ENCODE measurements around the gene DPRX. TPM values are rescaled to one million over a fixed set of nuclear protein-coding genes. Genes with fewer than 3 reads are reported as not detected.
"Not testable (repeated sequence)": the region's sequence is repeated elsewhere in the genome, so short reads cannot be mapped to it uniquely, and the experiment has no call there.

The DPRX gene
- total RNA-seq, 1 donor: not detected

DNA sequence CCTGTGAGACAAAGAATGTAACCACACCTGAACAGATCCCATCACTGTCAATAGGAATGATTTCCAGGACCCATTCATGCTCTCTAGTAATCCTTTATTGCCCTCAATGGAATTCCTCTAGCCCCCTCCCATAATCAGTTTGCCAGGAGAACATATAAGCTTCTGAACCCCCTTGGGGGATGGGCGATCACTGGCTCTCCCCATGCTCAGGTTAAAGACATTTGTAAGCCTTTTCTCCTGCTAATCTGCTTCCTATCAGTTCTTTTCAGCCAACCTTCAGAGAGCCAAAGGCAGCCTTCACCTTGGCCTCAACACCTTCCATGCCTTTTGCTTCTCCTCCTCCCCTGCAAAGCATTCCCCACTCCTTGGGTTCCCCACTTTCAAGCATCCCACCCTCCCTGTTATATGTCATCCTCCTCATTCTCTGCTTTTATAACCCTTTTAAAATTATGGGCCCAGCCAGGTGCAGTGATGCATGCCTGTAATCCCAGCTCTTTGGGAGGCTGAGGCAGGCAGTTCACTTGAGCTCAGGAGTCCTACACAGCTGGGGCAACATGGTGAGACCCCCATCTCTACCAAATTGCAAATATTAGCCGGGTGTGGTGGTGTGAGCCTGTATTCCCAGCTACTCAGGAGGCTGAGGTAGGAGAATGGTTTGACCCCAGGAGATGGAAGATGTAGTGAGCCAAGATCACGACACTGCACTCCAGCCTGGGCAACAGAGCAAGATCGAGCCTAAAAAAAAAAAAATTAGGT lies 12.4 kb downstream of the DPRX start:
- DNase-seq (ENCODE audit: low read depth in 2 of 3, low spot score in 2 of 3): no peak

GRCh38 chr19:53646144-53646543 lies 14.3 kb downstream of the DPRX start:
- DNase-seq (ENCODE audit: low read depth in 2 of 3, low spot score in 2 of 3): no peak

GRCh38 chr19:53647350-53647749 lies 15.6 kb downstream of the DPRX start:
- DNase-seq (ENCODE audit: low read depth in 2 of 3, low spot score in 2 of 3): no peak

- DNase-seq (ENCODE audit: low read depth in 2 of 3, low spot score in 2 of 3): no peak
Observed at GRCh38 chr19:53647792-53648191, 16.0 kb downstream of the DPRX start.

DNA sequence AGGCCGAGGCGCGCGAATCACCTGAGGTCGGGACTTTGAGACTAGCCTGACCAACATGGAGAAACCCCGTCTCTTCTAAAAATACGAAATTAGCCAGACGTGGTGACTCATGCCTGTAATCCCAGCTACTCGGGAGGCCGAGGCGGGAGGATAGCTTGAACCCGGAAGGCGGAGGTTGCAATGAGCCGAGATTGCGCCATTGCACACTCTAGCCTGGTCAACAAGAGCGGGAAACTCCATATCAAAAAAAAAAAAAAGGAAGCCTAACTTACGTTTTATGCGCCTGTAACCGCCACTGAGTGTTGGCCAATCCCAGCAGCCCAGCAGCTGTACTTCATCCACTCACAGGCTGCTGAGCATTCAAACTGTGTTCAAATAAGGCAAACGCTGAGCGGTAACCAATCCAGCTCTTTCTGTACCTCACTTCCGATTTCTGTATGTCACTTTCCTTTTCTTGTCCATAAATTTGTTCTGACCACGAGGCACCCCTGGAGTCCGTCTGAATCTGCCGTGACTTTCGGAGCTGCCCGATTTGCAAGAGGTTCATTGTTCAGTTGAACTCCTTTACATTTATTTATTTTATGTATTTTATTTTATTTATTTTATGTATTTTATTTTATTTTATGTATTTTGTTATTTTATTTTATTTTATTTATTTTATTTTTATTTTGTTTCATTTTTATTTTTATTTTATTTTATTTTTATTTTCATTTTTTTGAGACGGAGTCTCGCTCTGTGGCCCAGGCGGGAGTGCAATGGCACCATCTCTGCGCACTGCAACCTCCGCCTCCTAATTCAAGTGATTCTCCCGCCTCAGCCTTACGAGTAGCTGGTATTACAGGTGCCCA lies 18.2 kb downstream of the DPRX start:
- no peak for DNase-seq (ENCODE audit: low read depth in 2 of 3, low spot score in 2 of 3)

GRCh38 chr19:53652476-53652875 lies 20.7 kb downstream of the DPRX start:
- no peak for DNase-seq (ENCODE audit: low read depth in 2 of 3, low spot score in 2 of 3)

- no peak for DNase-seq (ENCODE audit: low read depth in 2 of 3, low spot score in 2 of 3)
Observed at GRCh38 chr19:53655042-53655665, 23.4 kb downstream of the DPRX start.

DNA sequence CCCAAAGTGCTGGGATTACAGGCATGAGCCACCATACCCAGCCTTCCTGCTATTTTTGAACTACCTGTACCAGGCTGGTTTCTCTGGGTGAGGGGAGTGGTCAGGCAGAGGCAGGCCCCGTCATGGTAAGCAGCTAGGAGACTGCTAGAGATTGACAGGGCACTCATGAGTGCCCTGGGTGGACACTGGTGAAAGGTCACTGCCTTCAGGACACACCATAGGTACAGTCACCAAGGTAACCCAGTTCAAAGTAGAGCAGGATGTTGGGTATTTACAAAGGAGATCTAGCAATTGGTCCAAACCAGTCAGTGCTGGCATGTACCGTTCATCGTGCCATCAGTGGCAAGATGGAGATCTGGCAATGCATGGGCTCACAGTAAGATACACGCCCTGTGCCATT lies 25.5 kb downstream of the DPRX start:
- DNase-seq (ENCODE audit: low read depth in 2 of 3, low spot score in 2 of 3): no peak

- no peak for DNase-seq (ENCODE audit: low read depth in 2 of 3, low spot score in 2 of 3)
Observed at GRCh38 chr19:53657778-53658177, 26.0 kb downstream of the DPRX start.

DNA sequence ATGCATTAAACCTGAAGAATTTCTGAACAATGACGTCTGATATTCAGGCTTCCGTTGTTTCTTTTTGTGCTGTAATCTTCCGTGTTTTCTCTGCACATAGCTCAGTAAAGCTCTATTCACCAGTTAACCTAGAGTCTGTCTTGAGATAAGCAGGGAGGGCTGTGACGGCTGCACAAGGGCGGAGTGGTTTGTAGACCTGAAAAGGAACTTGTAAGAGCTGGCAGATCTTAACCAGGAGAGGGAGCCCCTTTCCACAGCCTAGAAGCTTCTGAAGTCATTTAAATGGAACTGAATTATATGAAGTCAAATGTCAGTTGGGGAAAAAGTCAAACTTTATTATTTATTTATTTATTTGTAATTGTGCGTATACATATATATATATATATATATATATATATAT lies 27.5 kb downstream of the DPRX start:
- DNase-seq (ENCODE audit: low read depth in 2 of 3, low spot score in 2 of 3): peak in 2 of 3 donors; percentile 88 to 95

DNA sequence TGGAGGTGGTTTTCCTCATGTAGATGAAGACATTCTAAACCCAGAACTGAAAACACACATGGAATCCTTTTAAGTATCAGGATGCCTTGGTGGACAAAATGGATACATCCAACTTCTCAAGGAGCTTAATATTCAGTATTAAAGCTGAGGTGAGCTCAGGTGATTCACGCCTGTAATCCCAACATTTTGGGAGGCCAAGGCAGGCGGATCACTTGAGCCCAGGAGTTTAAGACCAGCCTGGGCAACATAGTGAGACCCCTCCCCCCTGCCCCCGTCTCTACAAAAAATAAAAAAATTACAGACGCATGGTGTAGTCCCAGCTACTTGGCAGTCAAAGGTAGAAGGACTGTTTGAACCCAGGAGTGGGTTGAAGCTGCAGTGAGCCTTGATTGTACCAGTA lies 28.8 kb downstream of the DPRX start:
- no peak for DNase-seq (ENCODE audit: low read depth in 2 of 3, low spot score in 2 of 3)

GRCh38 chr19:53662209-53662608 lies 30.4 kb downstream of the DPRX start:
- no peak for DNase-seq (ENCODE audit: low read depth in 2 of 3, low spot score in 2 of 3)

DNA sequence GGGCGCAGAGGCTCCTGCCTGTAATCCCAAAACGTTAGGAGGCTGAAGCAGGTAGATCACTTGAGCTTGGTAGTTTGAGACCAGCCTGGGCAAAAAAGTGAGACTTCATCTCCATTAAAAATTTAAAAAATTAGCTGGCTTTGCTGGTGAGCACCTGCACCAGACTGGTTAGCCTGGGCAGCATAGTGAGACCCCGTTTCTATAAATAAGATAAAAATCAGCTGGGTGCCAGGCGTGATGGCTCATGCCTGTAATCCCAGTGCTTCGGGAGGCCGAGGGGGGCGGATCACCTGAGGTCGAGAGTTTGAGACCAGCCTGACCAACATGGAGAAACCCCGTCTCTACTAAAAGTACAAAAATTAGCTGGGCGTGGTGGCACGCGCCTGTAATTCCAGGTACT lies 32.4 kb downstream of the DPRX start:
- no peak for DNase-seq (ENCODE audit: low read depth in 2 of 3, low spot score in 2 of 3)

DNA sequence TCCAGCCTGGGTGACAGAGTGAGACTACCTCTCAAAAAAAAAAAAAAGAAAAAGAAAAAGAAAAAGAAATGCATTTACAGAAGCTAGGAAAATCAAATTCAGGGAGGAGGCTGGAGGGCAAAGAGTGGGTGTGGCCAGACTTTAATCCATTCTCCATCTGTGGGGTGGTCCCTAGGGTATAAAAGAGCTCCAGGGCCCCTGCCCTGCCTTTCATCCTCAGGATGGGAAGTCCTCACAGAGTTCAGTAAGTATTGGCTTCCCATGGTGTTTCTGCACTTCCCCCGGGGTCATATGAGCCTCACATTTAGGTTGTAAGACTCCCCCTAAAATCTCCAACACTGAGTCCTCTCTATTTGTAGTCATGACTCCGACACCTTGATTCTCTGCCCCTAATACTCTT lies 33.0 kb downstream of the DPRX start:
- no peak for DNase-seq (ENCODE audit: low read depth in 2 of 3, low spot score in 2 of 3)

- DNase-seq (ENCODE audit: low read depth in 2 of 3, low spot score in 2 of 3): not testable (repeated sequence)
Observed at GRCh38 chr19:53666331-53666730, 34.5 kb downstream of the DPRX start.

DNA sequence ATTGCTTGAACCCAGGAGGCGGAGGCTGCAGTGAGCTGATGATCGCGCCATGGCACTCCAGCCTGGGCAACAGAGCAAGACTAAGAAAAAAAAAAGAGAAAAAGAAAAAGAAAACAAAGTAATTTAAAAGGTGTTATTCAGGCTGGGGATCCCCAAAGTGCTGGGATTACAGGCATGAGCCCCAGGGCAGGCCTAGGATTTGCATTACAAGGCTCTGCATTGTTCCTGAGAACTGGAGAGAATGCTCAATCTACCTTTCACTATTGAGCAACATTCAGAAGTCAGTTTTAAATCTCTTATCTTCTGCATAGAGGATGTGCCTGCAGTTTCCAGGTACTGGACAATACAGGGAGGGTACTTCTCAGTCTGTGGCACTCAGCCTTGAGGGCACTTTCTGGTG lies 37.0 kb downstream of the DPRX start:
- not testable (repeated sequence) for DNase-seq (ENCODE audit: low read depth in 2 of 3, low spot score in 2 of 3)

DNA sequence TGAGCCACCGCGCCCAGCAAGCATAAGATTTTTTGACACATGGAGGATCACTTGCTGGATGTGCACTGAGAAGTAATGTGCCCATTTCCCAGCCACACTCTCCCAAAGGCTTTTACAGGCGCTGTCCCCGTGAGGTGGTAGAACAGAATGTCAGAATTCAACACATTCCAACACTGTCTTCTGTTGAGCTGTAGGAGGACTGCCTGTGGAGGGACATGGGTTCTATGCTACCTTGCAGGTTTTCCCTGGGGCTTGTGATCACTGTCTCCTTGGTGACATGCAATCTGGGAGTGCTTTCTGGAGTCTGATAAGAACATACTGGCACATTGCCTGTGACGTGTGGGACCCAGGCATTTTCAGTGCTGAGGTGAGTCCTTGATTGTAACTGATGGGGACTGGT lies 38.5 kb downstream of the DPRX start:
- no peak for DNase-seq (ENCODE audit: low read depth in 2 of 3, low spot score in 2 of 3)

DNA sequence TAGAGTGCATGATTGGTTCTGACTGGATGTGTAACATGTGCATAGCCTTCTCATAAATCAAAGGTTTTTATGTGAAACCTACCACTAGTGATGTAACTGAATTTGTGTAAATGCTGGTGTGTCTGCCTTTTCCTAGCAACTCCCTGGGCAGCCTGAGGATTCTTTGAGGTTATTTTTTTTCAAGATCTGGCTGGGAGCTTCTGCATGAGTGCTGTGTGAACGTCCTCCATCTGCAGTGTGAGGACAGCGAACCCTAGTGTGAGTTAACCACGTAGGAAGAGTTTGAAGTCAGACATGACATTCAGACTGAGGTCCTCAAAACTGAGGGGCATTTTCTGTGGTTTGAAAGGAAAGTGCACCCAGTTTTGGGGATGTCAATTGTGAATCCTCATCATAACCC lies 39.9 kb downstream of the DPRX start:
- no peak for DNase-seq (ENCODE audit: low read depth in 2 of 3, low spot score in 2 of 3)

Data from hematopoietic multipotent progenitor cell (in vitro differentiated cells).